ENCODE data around the gene NCKAP5L. TPM values are rescaled to one million over a fixed set of nuclear protein-coding genes. Genes with fewer than 3 reads are reported as not detected.

Gene NCKAP5L, protein sequence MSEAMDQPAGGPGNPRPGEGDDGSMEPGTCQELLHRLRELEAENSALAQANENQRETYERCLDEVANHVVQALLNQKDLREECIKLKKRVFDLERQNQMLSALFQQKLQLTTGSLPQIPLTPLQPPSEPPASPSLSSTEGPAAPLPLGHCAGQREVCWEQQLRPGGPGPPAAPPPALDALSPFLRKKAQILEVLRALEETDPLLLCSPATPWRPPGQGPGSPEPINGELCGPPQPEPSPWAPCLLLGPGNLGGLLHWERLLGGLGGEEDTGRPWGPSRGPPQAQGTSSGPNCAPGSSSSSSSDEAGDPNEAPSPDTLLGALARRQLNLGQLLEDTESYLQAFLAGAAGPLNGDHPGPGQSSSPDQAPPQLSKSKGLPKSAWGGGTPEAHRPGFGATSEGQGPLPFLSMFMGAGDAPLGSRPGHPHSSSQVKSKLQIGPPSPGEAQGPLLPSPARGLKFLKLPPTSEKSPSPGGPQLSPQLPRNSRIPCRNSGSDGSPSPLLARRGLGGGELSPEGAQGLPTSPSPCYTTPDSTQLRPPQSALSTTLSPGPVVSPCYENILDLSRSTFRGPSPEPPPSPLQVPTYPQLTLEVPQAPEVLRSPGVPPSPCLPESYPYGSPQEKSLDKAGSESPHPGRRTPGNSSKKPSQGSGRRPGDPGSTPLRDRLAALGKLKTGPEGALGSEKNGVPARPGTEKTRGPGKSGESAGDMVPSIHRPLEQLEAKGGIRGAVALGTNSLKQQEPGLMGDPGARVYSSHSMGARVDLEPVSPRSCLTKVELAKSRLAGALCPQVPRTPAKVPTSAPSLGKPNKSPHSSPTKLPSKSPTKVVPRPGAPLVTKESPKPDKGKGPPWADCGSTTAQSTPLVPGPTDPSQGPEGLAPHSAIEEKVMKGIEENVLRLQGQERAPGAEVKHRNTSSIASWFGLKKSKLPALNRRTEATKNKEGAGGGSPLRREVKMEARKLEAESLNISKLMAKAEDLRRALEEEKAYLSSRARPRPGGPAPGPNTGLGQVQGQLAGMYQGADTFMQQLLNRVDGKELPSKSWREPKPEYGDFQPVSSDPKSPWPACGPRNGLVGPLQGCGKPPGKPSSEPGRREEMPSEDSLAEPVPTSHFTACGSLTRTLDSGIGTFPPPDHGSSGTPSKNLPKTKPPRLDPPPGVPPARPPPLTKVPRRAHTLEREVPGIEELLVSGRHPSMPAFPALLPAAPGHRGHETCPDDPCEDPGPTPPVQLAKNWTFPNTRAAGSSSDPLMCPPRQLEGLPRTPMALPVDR (N-terminal part only)
- 10 to 100 TPM; 36.1 to 70.2 (median 44.7) TPM for total RNA-seq

DNA sequence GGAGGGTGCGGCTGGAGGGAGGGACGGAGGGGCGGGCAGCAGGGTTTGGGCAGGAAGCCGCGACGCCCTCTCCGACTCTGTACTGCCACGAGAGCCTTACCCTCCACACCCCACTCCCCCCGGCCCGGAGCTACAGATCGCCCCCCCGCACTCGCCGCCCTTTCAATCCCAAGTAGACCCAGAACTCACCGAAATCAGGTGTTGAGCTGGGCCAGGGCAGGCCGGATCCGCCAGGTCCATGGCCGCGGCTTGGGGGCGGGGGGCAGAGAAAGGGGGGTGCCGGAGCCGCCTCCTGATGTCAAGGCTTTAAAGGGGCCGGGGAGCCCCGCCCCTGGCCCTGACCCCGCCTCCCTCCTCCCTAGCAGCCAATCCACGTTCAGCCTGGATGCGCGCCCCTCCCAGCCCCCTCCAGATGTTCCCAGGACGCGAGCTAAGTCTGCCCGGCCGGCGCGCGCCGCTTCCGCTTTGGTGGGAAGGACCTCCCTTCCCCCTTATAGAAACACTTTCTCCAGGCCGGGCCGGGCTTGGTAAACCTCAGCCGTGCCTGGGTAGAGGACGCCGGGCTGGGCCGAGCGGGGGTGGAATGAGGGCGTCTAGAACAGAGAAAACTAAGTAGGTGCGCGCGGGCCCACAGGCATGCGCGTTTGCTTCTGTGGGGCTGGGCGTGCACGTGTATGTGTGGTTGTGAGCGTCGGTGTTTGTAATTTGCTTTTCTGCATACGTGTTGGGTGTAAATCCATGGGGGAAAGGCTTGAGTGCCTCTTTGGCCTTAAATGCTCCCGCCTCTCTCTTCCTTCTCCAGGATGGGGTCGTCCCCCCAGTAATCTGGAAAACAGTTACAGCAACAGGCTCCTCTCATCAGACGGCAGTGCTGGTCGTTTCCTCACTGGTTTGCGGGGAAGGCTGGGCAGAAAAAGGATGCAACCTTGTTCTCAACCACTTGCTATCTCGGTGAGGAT, at the start of gene NCKAP5L:
Gene NCKAP5L (minus strand): TSS at position 281 of the 959 bp plus-strand sequence. CDS start 24,369 bp downstream, outside the sequence.
- Histone ChIP-seq H3K9me3 (no peaks in the 10 kb centered on the region), H3K27ac (peak within 1 kb of the TSS; percentile 87 to 96 (median 92)), H3K4me1 (peaks cover 0 to 51% (median 40%) of the 10 kb centered on the region in 4 donors), H3K27me3 (no peaks in the 10 kb centered on the region), H3K4me3 (peak within 1 kb of the TSS; percentile 83 to 94 (median 88)), H3K36me3 (no peaks in the 10 kb centered on the region)
- 1% methylated on average over 46 to 53 of the region's 61 CpGs for WGBS, 2 donors
- peak in 2 of 5 experiments; percentile 7 to 33 for TF ChIP-seq CTCF (IDR thresholded peaks at IDR 0.05)
- TF ChIP-seq POLR2A (IDR thresholded peaks at IDR 0.05): peak; percentile 10 to 42
- TF ChIP-seq EP300 (IDR thresholded peaks at IDR 0.05): peak; percentile 47 to 85
- peak; percentile 95 for DNase-seq (ENCODE audit: low spot score in 2 of 2)

DNA sequence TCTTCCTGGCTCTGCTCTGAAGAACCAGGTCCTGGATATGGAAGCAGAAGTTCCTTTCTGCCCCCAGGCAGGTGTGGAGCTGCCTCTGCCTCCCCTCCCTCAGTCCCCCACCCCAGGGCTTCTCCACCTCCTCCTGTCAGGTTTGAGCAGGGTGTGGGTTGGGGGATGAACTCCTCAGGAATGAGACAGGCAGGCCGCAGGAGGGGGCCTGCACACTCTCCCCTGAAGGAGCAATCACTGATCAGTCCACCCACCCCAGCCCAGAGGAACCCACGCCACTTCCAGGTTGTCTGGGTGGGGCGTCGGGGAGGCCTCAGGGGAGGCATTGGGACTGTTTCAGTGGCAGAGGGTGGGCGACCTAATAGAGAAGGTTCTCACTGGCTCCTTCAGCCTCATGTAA, 48.9 kb upstream of the NCKAP5L start:
- Histone ChIP-seq H3K27ac (peak overlapping the region in 1 of 4 donors; percentile 40), H3K36me3 (no peaks in the 10 kb centered on the region), H3K4me1 (peaks cover 0 to 23% (median 0%) of the 10 kb centered on the region in 4 donors), H3K4me3 (no peak overlapping the region), H3K9me3 (no peaks in the 10 kb centered on the region), H3K27me3 (no peaks in the 10 kb centered on the region)
- TF ChIP-seq EP300 (IDR thresholded peaks at IDR 0.05) (no peak), POLR2A (IDR thresholded peaks at IDR 0.05) (no peak), CTCF (IDR thresholded peaks at IDR 0.05) (no peak)
- DNase-seq (ENCODE audit: low spot score in 2 of 2): no peak
- 78 to 80% methylated on average over 4 of the region's 5 CpGs for WGBS, 2 donors

DNA sequence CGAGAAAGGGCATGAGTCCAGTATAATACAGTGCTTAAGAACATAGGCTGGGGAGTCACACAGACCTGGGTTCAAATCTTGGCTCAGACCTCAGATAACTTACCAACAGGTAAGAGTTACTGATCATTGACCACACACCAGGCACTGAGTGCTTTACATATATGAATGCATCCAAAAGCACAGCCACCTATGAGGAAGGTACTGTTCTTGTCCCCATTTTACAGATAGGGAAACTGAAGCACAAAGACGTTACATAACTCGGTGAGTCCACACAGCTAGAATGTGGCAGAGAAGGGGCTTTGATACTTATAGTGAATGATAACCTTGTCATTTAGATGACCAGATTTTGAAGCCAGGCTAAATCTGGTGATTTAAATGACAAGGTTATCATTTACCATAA, 47.9 kb upstream of the NCKAP5L start:
- H3K36me3 ChIP-seq: no peaks in the 10 kb centered on the region
- H3K27me3 ChIP-seq: no peaks in the 10 kb centered on the region
- peaks cover 0 to 23% (median 0%) of the 10 kb centered on the region in 4 donors for H3K4me1 ChIP-seq
- H3K9me3 ChIP-seq: no peaks in the 10 kb centered on the region
- DNase-seq (ENCODE audit: low spot score in 2 of 2): no peak
- H3K4me3 ChIP-seq: no peak overlapping the region
- TF ChIP-seq CTCF (IDR thresholded peaks at IDR 0.05) (no peak), EP300 (IDR thresholded peaks at IDR 0.05) (no peak)
- peak overlapping the region in 1 of 4 donors; percentile 78 for H3K27ac ChIP-seq
- 91 to 97% methylated on average over 3 of the region's 3 CpGs for WGBS, 2 donors

GRCh38 chr12:49875115-49875720, 47.0 kb upstream of the NCKAP5L start:
- no peaks in the 10 kb centered on the region for H3K27me3 ChIP-seq
- H3K9me3 ChIP-seq: no peaks in the 10 kb centered on the region
- no peak for DNase-seq (ENCODE audit: low spot score in 2 of 2)
- WGBS, 2 donors: 86 to 93% methylated on average over 9 of the region's 9 CpGs
- no peaks in the 10 kb centered on the region for H3K36me3 ChIP-seq
- H3K4me3 ChIP-seq: no peak overlapping the region
- H3K4me1 ChIP-seq: peaks cover 0 to 23% (median 0%) of the 10 kb centered on the region in 4 donors
- H3K27ac ChIP-seq: peak overlapping the region in 2 of 4 donors; percentile 36 to 78
- TF ChIP-seq POLR2A (IDR thresholded peaks at IDR 0.05) (no peak), EP300 (IDR thresholded peaks at IDR 0.05) (no peak), CTCF (IDR thresholded peaks at IDR 0.05) (no peak)

All from tibial nerve (tissue), 4 donors.